PFSK-1 (cell line): ENCODE measurements around the gene VSIG10L2.

Experiments used
- POLR2AphosphoS5 ChIP-seq: IDR thresholded peaks from 2 replicates; pipeline ENCODE4 v1.6.1; 2012; ENCODE audit warnings: low read depth, mild to moderate bottlenecking, control low read depth, low read length, moderate library complexity
- REST ChIP-seq, 2 experiments: IDR thresholded peaks; 2 replicates each; pipeline versions ENCODE4 v1.6.1 to v1.8.0; 2011 to 2012; ENCODE audit warnings: low read depth in 2 of 2, low read length in 2 of 2, control low read depth in 1 of 2, inconsistent platforms in 1 of 2, mild to moderate bottlenecking in 1 of 2, moderate library complexity in 1 of 2; ENCODE audit not compliant: insufficient read depth in 1 of 2

- TF ChIP-seq REST (IDR thresholded peaks at IDR 0.05; ENCODE audit: insufficient read depth in 1 of 2, low read depth in 2 of 2, low read length in 2 of 2), result no peak
- no peak for TF ChIP-seq POLR2AphosphoS5
Observed at GRCh38 chr11:125960771-125961170, 14.9 kb downstream of the VSIG10L2 start.
